ENCODE measurements around the gene KIF26A.

The KIF26A gene

DNA sequence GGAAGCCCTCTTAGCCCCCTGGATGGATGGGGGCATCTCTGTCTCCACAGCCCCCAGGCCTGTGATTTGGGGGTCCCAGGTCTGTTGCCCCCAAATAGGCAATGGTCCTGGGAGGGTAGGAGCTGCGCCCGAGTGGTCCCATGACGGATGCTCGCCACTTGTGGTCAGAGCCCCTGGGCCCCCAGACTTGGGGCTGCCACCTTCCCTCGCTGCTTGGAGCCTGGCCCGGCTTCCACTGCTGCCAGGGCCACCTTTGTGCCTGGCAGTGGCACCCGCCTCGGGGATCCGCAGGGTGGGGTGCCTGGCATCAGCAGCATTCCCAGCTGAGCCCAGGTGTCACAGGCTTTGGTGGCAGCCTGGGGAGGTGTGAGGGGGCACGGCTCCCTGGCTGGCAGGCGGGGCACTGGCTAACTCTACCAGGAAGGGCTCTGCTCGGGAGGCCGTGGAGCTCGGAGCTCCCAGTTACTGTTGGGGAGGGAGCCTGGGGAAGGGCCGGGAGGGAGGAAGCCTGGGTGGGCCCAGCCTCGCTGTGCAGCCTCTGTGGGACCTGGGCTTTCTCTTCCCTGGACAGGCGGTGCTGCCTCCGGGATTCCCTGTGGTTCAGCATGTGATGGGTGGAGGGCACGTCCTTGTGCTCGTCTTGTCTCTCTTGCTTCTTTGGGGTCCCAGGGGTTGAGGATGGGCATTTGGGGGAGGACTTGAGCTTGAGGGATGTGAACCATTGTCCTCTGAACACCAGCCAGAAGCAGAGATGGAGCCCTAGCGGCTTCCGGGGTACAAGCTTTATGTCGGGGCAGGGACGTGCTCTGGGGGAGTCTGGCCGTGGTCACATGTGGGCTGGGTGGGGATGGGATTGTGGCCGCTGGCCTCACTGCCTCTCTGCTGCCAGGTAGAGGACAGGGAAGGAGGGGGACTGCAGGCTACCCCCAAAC is 5.4 kb downstream of the KIF26A start:
- no peaks in the 10 kb centered on the region; the same call in none of the 2 replicates for H3K27me3 ChIP-seq (replicated peaks; ENCODE audit: control insufficient read depth, insufficient read depth, low read length)
- H3K36me3 ChIP-seq (ENCODE audit: control insufficient read depth, insufficient read depth, low read length): no peaks in the 10 kb centered on the region
- TF ChIP-seq, protein P1, sequence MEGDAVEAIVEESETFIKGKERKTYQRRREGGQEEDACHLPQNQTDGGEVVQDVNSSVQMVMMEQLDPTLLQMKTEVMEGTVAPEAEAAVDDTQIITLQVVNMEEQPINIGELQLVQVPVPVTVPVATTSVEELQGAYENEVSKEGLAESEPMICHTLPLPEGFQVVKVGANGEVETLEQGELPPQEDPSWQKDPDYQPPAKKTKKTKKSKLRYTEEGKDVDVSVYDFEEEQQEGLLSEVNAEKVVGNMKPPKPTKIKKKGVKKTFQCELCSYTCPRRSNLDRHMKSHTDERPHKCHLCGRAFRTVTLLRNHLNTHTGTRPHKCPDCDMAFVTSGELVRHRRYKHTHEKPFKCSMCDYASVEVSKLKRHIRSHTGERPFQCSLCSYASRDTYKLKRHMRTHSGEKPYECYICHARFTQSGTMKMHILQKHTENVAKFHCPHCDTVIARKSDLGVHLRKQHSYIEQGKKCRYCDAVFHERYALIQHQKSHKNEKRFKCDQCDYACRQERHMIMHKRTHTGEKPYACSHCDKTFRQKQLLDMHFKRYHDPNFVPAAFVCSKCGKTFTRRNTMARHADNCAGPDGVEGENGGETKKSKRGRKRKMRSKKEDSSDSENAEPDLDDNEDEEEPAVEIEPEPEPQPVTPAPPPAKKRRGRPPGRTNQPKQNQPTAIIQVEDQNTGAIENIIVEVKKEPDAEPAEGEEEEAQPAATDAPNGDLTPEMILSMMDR (IDR thresholded peaks at IDR 0.05; ENCODE audit: insufficient read depth, low read length, poor library complexity, severe bottlenecking): no peak
- no peak overlapping the region for H3K4me3 ChIP-seq (replicated peaks; ENCODE audit: low read depth, low read length)
- DNase-seq (ENCODE audit: extremely low read depth, insufficient read length): no peak

DNA sequence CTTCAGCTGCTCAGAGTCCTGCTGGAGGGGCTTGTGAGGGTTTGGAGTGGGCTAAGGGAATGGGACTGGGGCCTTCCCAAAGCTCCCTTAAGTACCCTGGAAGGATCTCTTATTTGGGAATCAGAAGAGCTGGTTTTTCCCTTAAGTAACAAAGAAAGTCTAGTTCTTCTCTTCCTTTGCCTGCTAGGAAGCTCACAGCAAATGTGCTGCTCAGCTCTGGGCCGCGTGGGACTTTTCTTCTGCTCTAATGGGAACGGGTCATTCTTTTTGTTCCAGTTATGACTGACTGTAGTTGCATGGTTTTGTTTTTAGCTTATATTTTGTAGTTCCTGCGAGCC is 6.0 kb downstream of the KIF26A start:
- no peak overlapping the region for H3K4me3 ChIP-seq (replicated peaks; ENCODE audit: low read depth, low read length)
- no peaks in the 10 kb centered on the region for H3K36me3 ChIP-seq (ENCODE audit: control insufficient read depth, insufficient read depth, low read length)
- DNase-seq (ENCODE audit: extremely low read depth, insufficient read length): no peak
- no peaks in the 10 kb centered on the region; the same call in none of the 2 replicates for H3K27me3 ChIP-seq (replicated peaks; ENCODE audit: control insufficient read depth, insufficient read depth, low read length)
- TF ChIP-seq, protein P1 (IDR thresholded peaks at IDR 0.05; ENCODE audit: insufficient read depth, low read length, poor library complexity, severe bottlenecking): no peak

DNA sequence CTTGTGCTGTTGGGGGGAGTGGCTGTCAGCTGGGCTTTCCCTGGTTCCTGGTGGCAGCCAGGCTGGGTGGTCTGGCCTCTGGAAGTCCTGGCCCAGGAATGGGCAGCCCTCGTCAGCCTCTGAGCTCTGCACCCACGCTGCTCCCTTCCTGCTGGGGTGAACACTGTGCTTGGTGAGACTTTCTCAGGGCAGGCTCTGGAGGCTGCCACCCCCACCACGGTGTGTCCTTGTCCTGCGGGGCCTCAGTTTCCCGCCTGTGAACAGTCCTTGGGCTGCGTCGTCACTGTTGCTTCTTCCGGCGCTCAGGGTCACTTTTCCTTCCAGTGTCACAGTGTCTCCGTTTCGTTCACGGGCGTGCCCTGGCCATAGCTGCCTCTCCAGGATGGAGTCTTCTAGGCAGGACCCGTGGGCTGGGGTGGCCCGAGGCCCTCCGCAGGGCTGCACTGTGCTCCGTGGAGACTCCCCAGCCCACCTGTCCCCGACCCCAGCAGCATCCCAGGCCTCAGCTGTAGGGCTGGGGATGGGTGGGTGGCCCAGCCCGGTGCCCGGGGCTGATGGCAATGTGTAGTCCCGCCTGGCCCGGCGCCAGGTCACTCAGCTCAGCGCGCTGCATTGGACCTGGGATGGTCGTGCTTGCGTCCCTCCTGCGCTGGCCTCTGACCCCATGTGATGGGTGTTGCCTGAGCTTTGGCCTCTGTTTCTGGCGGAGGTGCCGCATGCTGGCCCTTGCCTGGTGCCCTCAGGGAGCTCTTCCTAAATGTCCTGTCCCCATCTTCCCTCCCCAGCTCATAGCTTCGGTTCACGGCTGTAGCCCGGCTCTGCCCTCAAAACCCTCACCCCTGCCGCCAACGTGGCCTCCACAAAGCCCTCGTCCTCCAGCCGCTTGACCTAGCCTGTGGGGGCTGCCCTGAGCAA is 6.8 kb downstream of the KIF26A start:
- H3K36me3 ChIP-seq (ENCODE audit: control insufficient read depth, insufficient read depth, low read length): no peaks in the 10 kb centered on the region
- TF ChIP-seq, protein P1 (IDR thresholded peaks at IDR 0.05; ENCODE audit: insufficient read depth, low read length, poor library complexity, severe bottlenecking): no peak
- no peak overlapping the region for H3K4me3 ChIP-seq (replicated peaks; ENCODE audit: low read depth, low read length)
- no peaks in the 10 kb centered on the region; the same call in none of the 2 replicates for H3K27me3 ChIP-seq (replicated peaks; ENCODE audit: control insufficient read depth, insufficient read depth, low read length)
- DNase-seq (ENCODE audit: extremely low read depth, insufficient read length): no peak

DNA sequence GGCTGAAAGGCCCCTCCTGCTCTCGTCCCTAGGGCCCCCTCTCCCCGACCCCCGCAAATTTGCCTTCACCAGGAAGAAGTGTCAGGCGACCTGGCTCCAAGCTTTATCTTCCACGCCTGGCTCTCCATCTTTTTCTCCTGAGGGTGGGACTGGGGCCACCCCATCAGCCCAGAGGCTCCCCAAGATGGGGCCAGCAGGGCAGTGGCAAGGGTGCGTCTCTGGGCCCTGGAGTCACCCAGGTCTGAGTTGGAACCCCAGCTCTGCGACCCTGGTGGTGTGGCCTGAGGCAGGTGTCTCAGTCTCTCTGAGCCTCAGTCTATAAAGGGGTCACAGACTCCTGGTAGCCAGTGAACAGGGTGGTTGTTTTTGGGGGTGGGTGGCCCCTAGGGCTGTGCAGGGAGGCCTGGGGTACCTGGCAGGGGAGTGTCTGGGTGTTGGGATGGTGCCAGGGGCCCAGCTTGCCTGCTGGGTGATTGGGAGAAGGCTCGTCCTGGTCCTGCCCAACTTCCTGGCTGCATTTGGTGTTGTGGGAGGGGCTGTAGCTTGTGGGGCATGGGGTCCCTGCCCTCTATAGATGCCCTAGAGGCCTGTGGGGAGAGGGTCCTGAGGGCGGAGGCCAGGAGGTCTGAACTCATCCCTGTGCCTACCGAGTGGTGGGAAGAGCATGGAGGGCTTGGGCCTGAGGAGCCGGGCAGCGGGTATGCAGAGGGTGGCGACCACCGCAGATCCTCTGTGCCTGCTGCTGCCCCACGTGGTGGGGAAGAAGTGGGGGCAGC is 7.6 kb downstream of the KIF26A start:
- Histone ChIP-seq H3K36me3 (ENCODE audit: control insufficient read depth, insufficient read depth, low read length) (no peaks in the 10 kb centered on the region), H3K27me3 (replicated peaks; ENCODE audit: control insufficient read depth, insufficient read depth, low read length) (no peaks in the 10 kb centered on the region; the same call in none of the 2 replicates), H3K4me3 (replicated peaks; ENCODE audit: low read depth, low read length) (no peak overlapping the region)
- TF ChIP-seq, protein P1 (IDR thresholded peaks at IDR 0.05; ENCODE audit: insufficient read depth, low read length, poor library complexity, severe bottlenecking): no peak
- DNase-seq (ENCODE audit: extremely low read depth, insufficient read length): no peak

DNA sequence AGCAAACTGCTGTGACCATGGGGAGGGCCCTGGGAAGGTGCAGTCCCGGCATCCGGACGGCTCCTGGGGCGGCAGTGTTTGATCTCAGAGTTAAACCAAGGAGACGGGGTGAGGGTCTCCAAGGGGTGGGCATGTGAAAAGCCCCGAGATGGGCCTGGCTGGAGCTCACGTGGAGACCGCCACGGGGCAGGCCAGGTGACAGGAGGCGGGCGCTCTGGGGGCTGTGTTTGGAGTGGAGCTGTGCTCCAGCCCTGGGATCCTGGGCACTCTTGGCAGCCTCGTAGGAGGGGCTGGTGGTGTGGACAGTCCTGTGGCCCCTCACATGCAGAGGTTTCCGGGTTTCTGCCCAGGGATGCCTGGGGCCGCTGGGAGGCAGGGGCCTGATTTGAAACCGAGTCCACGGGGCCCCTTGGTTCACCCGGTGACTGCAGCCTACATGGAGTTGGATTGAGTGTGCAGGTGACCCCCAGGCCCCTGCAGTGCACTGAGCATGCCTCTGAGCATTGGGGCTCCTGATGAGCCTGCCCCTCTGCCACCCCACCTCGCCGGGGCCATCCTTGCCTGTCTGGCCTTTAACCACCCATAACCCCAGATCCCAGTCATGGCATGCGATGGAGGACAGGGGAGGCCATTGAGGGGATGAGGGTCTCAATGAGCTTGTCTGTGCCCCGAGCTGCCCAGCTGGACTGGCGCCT is 8.4 kb downstream of the KIF26A start:
- Histone ChIP-seq H3K27me3 (replicated peaks; ENCODE audit: control insufficient read depth, insufficient read depth, low read length) (no peaks in the 10 kb centered on the region; the same call in 1 of the 2 replicates), H3K4me3 (replicated peaks; ENCODE audit: low read depth, low read length) (no peak overlapping the region), H3K36me3 (ENCODE audit: control insufficient read depth, insufficient read depth, low read length) (no peaks in the 10 kb centered on the region)
- TF ChIP-seq, protein P1 (IDR thresholded peaks at IDR 0.05; ENCODE audit: insufficient read depth, low read length, poor library complexity, severe bottlenecking): no peak
- DNase-seq (ENCODE audit: extremely low read depth, insufficient read length): no peak
